Liver (tissue), 9 donors: ENCODE data around the gene DDX4. TPM values are rescaled to one million over a fixed set of nuclear protein-coding genes. Genes with fewer than 3 reads are reported as not detected.

Source experiments
- DNase-seq: peaks from one replicate; pipeline ENCODE4 v3.0.0-alpha.2; 2017; ENCODE audit warnings: low spot score
- H3K27ac ChIP-seq, 2 donors: one replicate each; pipeline ENCODE4 v1.7.0; 2013; ENCODE audit warnings: inconsistent platforms in 2 of 2, low read length in 2 of 2, control low read depth in 1 of 2, low read depth in 1 of 2, mild to moderate bottlenecking in 1 of 2
- H3K27me3 ChIP-seq, 4 donors: one replicate each; pipeline versions ENCODE4 v1.6.1 to v1.7.0; 2013; ENCODE audit warnings: low read length in 3 of 4, inconsistent platforms in 1 of 4, mild to moderate bottlenecking in 1 of 4, moderate library complexity in 1 of 4; ENCODE audit not compliant: control insufficient read depth in 4 of 4, insufficient read depth in 4 of 4
- H3K36me3 ChIP-seq, 4 donors: one replicate each; pipeline versions ENCODE4 v1.6.1 to v1.7.0; 2013; ENCODE audit warnings: low read length in 3 of 4, mild to moderate bottlenecking in 3 of 4, low read depth in 1 of 4, moderate library complexity in 1 of 4; ENCODE audit not compliant: control insufficient read depth in 4 of 4, insufficient read depth in 3 of 4
- H3K4me1 ChIP-seq, 4 donors: one replicate each; pipeline versions ENCODE4 v1.6.1 to v1.7.0; 2013; ENCODE audit warnings: low read length in 3 of 4, mild to moderate bottlenecking in 3 of 4, moderate library complexity in 1 of 4; ENCODE audit not compliant: control insufficient read depth in 4 of 4, insufficient read depth in 4 of 4
- H3K4me3 ChIP-seq, 3 donors: one replicate each; pipeline versions ENCODE4 v1.6.1 to v1.7.0; 2013; ENCODE audit warnings: low read length in 3 of 3, control low read depth in 1 of 3, low read depth in 1 of 3, mild to moderate bottlenecking in 1 of 3
- H3K9ac ChIP-seq, 2 donors: one replicate each; pipeline ENCODE4 v1.7.0; 2013; ENCODE audit warnings: low read length in 2 of 2, mild to moderate bottlenecking in 2 of 2, moderate library complexity in 2 of 2, control low read depth in 1 of 2, low read depth in 1 of 2
- H3K9me3 ChIP-seq, 4 donors: one replicate each; pipeline versions ENCODE4 v1.6.1 to v1.7.0; 2013; ENCODE audit warnings: low read length in 3 of 4; ENCODE audit not compliant: control insufficient read depth in 4 of 4
- ATF3 ChIP-seq: IDR thresholded peaks from 2 replicates; pipeline ENCODE4 v1.6.1; 2016; ENCODE audit warnings: antibody characterized with exemption
- CTCF ChIP-seq: fragments of 150-350 bp; IDR thresholded peaks from 2 replicates; pipeline ENCODE4 v1.5.1; 2017; ENCODE audit warnings: improper control_type of control experiment, low read depth, low read length; ENCODE audit not compliant: missing input control
- EGR1 ChIP-seq, 2 donors: IDR thresholded peaks; 2 replicates each; pipeline ENCODE4 v1.6.1; 2016 to 2018; ENCODE audit warnings: antibody characterized with exemption in 2 of 2, low read depth in 2 of 2
- FOXA1 ChIP-seq: IDR thresholded peaks from 2 replicates; pipeline ENCODE4 v1.6.1; 2016; ENCODE audit warnings: antibody characterized with exemption
- FOXA2 ChIP-seq: IDR thresholded peaks from 2 replicates; pipeline ENCODE4 v1.6.1; 2016; ENCODE audit warnings: antibody characterized with exemption
- GABPA ChIP-seq, 2 donors: IDR thresholded peaks in 1 of 2; conservative IDR thresholded peaks in 1 of 2; 2 replicates each; pipeline ENCODE4 v1.6.1; 2016; ENCODE audit warnings: antibody characterized with exemption in 2 of 2, mild to moderate bottlenecking in 1 of 2, moderate library complexity in 1 of 2
- HNF4A ChIP-seq, 2 donors: conservative IDR thresholded peaks; 2 replicates each; pipeline ENCODE4 v1.6.1; 2016; ENCODE audit warnings: antibody characterized with exemption in 2 of 2, mild to moderate bottlenecking in 2 of 2
- HNF4G ChIP-seq: IDR thresholded peaks from 2 replicates; pipeline ENCODE4 v1.6.1; 2016; ENCODE audit warnings: antibody characterized with exemption
- JUND ChIP-seq, 2 donors: IDR thresholded peaks; 2 replicates each; pipeline ENCODE4 v1.6.1; 2016; ENCODE audit warnings: antibody characterized with exemption in 2 of 2
- MAX ChIP-seq: IDR thresholded peaks from 2 replicates; pipeline ENCODE4 v1.6.1; 2016; ENCODE audit warnings: antibody characterized with exemption
- NR2F2 ChIP-seq: IDR thresholded peaks from 2 replicates; pipeline ENCODE4 v1.6.1; 2016; ENCODE audit warnings: antibody characterized with exemption
- RAD21 ChIP-seq, 2 donors: IDR thresholded peaks; 2 replicates each; pipeline ENCODE4 v1.6.1; 2016; ENCODE audit warnings: antibody characterized with exemption in 2 of 2, mild to moderate bottlenecking in 2 of 2
- REST ChIP-seq: IDR thresholded peaks from 2 replicates; pipeline ENCODE4 v1.6.1; 2016; ENCODE audit warnings: antibody characterized with exemption, mild to moderate bottlenecking
- RXRA ChIP-seq, 2 donors: IDR thresholded peaks; 2 replicates each; pipeline ENCODE4 v1.6.1; 2017 to 2018; ENCODE audit warnings: antibody characterized with exemption in 2 of 2, mild to moderate bottlenecking in 1 of 2
- SP1 ChIP-seq: IDR thresholded peaks from 2 replicates; pipeline ENCODE4 v1.6.1; 2018; ENCODE audit warnings: antibody characterized with exemption, mild to moderate bottlenecking
- TAF1 ChIP-seq: conservative IDR thresholded peaks from 2 replicates; pipeline ENCODE4 v1.6.1; 2016; ENCODE audit warnings: antibody characterized with exemption, mild to moderate bottlenecking
- YY1 ChIP-seq: IDR thresholded peaks from 2 replicates; pipeline ENCODE4 v1.6.1; 2016; ENCODE audit warnings: antibody characterized with exemption, mild to moderate bottlenecking
- WGBS: extraction: QIAGEN DNeasy Blood & Tissue Kit; methylation state at CpG from one replicate; pipeline ENCODE4 v1.1.7; 2013; 5-methylcytosine and 5-hydroxymethylcytosine counted together
- polyA plus RNA-seq, 2 donors: library from polyadenylated mRNA; stranded (reverse) in 1 of 2; unstranded in 1 of 2; fragments of 200-250 nt in 1 of 2; fragments of >200 nt in 1 of 2; fragmentation: Nextera tagmentation in 1 of 2; extraction: Ambion mirVana in 1 of 2; gene quantifications; one replicate each; pipeline versions ENCODE4 v1.2.1 to v1.2.3, GENCODE V29; 2013 to 2015
- total RNA-seq, 2 donors: library from RNA; depleted of rRNA; stranded (reverse); fragments of >200 nt; gene quantifications; one replicate each; pipeline ENCODE4 v1.2.3, GENCODE V29; 2014
- TF ChIP-seq, protein P1 (sequence below): IDR thresholded peaks from 2 replicates; pipeline ENCODE4 v1.6.1; 2016; ENCODE audit warnings: antibody characterized with exemption
- donor health status: healthy.
- donor health status: healthy.
- donor health status: healthy.
- donor health status: healthy.
- donor health status: healthy.

Gene DDX4
- total and polyA plus RNA-seq, 4 donors, result not detected

DNA sequence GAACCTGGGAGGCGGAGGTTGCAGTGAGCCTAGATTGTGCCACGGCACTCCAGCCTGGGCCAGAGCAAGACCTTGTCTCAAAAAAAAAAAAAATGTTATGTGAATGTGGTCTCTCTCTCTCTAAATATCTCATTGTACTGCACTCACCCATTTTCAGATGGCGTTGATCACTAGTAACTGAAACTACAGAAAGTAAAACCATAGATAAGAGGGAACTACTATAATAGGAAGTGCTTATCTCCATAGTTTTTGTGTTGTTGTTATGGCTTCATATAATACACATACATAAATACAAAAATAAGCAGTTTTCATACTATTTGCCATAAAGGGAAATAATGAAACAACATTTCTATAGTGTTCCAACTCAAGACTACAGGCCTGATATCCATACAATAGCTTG, 122.4 kb downstream of the DDX4 start (continued):
- TF ChIP-seq REST (no peak), GABPA (IDR thresholded peaks at IDR 0.05 in 1 of 2, conservative IDR thresholded peaks at IDR 0.05 in 1 of 2) (no peak), TAF1 (no peak), HNF4A (conservative IDR thresholded peaks at IDR 0.05) (no peak)

DNA sequence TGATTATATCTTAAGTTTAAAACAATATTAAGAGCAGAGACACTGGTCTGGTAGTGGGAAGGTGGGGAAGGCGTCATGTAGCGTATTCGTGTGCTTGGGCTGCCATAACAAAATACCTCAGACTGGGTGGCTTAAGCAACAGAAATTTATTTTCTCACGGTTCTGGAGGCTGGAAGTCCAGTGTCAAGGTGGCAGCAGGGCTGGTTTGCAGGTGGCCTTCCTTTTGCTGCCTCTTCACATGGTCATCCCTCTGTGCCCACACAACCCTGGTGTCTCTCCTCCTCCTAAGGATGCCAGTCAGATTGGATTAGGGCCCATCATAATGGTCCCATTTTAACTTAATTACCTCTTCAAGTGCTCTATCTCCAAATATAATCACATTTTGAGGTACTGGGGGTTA, 122.8 kb downstream of the DDX4 start:
- Histone ChIP-seq H3K27ac (no peak overlapping the region), H3K4me3 (no peak overlapping the region), H3K9me3 (no peaks in the 10 kb centered on the region), H3K36me3 (no peaks in the 10 kb centered on the region), H3K4me1 (peaks cover 0 to 6% (median 0%) of the 10 kb centered on the region in 4 donors), H3K9ac (no peak overlapping the region), H3K27me3 (no peaks in the 10 kb centered on the region)
- 83% methylated on average over 4 of the region's 4 CpGs for WGBS
- TF ChIP-seq YY1 (no peak), REST (no peak), EGR1 (IDR thresholded peaks at IDR 0.05; ENCODE audit: low read depth in 2 of 2) (no peak), RXRA (IDR thresholded peaks at IDR 0.05) (no peak), FOXA1 (no peak), SP1 (no peak), RAD21 (IDR thresholded peaks at IDR 0.05) (no peak), NR2F2 (no peak), CTCF (no peak), MAX (no peak), FOXA2 (no peak), JUND (IDR thresholded peaks at IDR 0.05) (no peak), TAF1 (no peak), HNF4A (conservative IDR thresholded peaks at IDR 0.05) (no peak), ATF3 (no peak), HNF4G (no peak), GABPA (IDR thresholded peaks at IDR 0.05 in 1 of 2, conservative IDR thresholded peaks at IDR 0.05 in 1 of 2) (no peak)
- TF ChIP-seq, protein P1, sequence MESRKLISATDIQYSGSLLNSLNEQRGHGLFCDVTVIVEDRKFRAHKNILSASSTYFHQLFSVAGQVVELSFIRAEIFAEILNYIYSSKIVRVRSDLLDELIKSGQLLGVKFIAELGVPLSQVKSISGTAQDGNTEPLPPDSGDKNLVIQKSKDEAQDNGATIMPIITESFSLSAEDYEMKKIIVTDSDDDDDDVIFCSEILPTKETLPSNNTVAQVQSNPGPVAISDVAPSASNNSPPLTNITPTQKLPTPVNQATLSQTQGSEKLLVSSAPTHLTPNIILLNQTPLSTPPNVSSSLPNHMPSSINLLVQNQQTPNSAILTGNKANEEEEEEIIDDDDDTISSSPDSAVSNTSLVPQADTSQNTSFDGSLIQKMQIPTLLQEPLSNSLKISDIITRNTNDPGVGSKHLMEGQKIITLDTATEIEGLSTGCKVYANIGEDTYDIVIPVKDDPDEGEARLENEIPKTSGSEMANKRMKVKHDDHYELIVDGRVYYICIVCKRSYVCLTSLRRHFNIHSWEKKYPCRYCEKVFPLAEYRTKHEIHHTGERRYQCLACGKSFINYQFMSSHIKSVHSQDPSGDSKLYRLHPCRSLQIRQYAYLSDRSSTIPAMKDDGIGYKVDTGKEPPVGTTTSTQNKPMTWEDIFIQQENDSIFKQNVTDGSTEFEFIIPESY, result no peak
- DNase-seq, result no peak
